Suprapubic skin (tissue), 4 donors: ENCODE measurements around the gene DUSP6. TPM values are rescaled to one million over a fixed set of nuclear protein-coding genes. Genes with fewer than 3 reads are reported as not detected.

ENCODE experiments used
- DNase-seq, 2 donors: peaks; one replicate each; pipeline ENCODE4 v3.0.0-alpha.2; 2019; ENCODE audit warnings: low spot score in 2 of 2
- H3K27ac ChIP-seq: fragments of 200-600 bp; sonication (generic); one replicate; pipeline ENCODE4 v1.5.1; 2019
- H3K27me3 ChIP-seq: fragments of 200-600 bp; sonication (generic); one replicate; pipeline ENCODE4 v1.5.1; 2019
- H3K36me3 ChIP-seq: fragments of 200-600 bp; sonication (generic); one replicate; pipeline ENCODE4 v1.5.1; 2019
- H3K4me1 ChIP-seq: fragments of 200-600 bp; sonication (generic); one replicate; pipeline ENCODE4 v1.5.1; 2019
- H3K4me3 ChIP-seq: fragments of 200-600 bp; sonication (generic); one replicate; pipeline ENCODE4 v1.5.1; 2019; ENCODE audit warnings: mild to moderate bottlenecking
- H3K9me3 ChIP-seq: fragments of 200-600 bp; sonication (generic); one replicate; pipeline ENCODE4 v1.5.1; 2019
- CTCF ChIP-seq, 2 donors: fragments of 200-600 bp in 1 of 2; fragments of 450-650 bp in 1 of 2; sonication (generic) in 1 of 2; IDR thresholded peaks; one replicate each; pipeline ENCODE4 v1.5.1; 2016 to 2019; ENCODE audit warnings: antibody characterized with exemption in 2 of 2, mild to moderate bottlenecking in 1 of 2, moderate library complexity in 1 of 2
- EP300 ChIP-seq: sonication (generic); formaldehyde crosslinking; IDR thresholded peaks from one replicate; pipeline ENCODE4 v1.6.1; 2017; ENCODE audit warnings: antibody characterized with exemption
- POLR2A ChIP-seq, 2 donors: fragments of 450-650 bp; IDR thresholded peaks; one replicate each; pipeline ENCODE4 v1.6.1; 2017; ENCODE audit warnings: antibody characterized with exemption in 2 of 2, mild to moderate bottlenecking in 2 of 2, moderate library complexity in 2 of 2
- POLR2AphosphoS5 ChIP-seq, 3 donors: sonication (generic); formaldehyde crosslinking; IDR thresholded peaks; one replicate each; pipeline ENCODE4 v1.6.1; 2017; ENCODE audit warnings: antibody characterized with exemption in 3 of 3
- WGBS: methylation state at CpG from one replicate; pipeline ENCODE4 v1.1.5; 2018; 5-methylcytosine and 5-hydroxymethylcytosine counted together
- total RNA-seq, 4 donors: library from RNA; depleted of rRNA; stranded (reverse); fragments of >200 nt; gene quantifications; one replicate each; pipeline ENCODE4 v1.1.0, GENCODE V29; 2016

Gene DUSP6
- total RNA-seq, 4 donors from 2014 or later = 50.8 to 69.2 (median 59.7) TPM

GRCh38 chr12:89316705-89317139 is 35.6 kb downstream of the DUSP6 start:
- no peaks in the 10 kb centered on the region for H3K9me3 ChIP-seq
- no peaks in the 10 kb centered on the region for H3K27me3 ChIP-seq
- peaks cover 15% of the 10 kb centered on the region for H3K4me1 ChIP-seq
- no peaks in the 10 kb centered on the region for H3K36me3 ChIP-seq
- TF ChIP-seq POLR2A (IDR thresholded peaks at IDR 0.05) (no peak), EP300 (no peak), POLR2AphosphoS5 (IDR thresholded peaks at IDR 0.05) (no peak), CTCF (IDR thresholded peaks at IDR 0.05) (no peak)
- no peak overlapping the region for H3K27ac ChIP-seq
- H3K4me3 ChIP-seq = no peak overlapping the region
- DNase-seq = no peak
- WGBS = 56% methylated on average over 4 of the region's 4 CpGs

- H3K36me3 ChIP-seq = no peaks in the 10 kb centered on the region
- no peaks in the 10 kb centered on the region for H3K27me3 ChIP-seq
- no peak overlapping the region for H3K27ac ChIP-seq
- DNase-seq = no peak
- TF ChIP-seq POLR2AphosphoS5 (IDR thresholded peaks at IDR 0.05) (no peak), POLR2A (IDR thresholded peaks at IDR 0.05) (no peak), EP300 (no peak), CTCF (IDR thresholded peaks at IDR 0.05) (no peak)
- peaks cover 8% of the 10 kb centered on the region for H3K4me1 ChIP-seq
- 83% methylated on average over 3 of the region's 3 CpGs for WGBS
- no peaks in the 10 kb centered on the region for H3K9me3 ChIP-seq
- H3K4me3 ChIP-seq = no peak overlapping the region
These were observed 38.1 kb downstream of the DUSP6 start for GRCh38 chr12:89314060-89314761.

- H3K9me3 ChIP-seq = no peaks in the 10 kb centered on the region
- no peak overlapping the region for H3K27ac ChIP-seq
- no peak for DNase-seq
- H3K27me3 ChIP-seq = no peaks in the 10 kb centered on the region
- no peaks in the 10 kb centered on the region for H3K36me3 ChIP-seq
- H3K4me3 ChIP-seq = no peak overlapping the region
- 71% methylated on average over 4 of the region's 4 CpGs for WGBS
- H3K4me1 ChIP-seq = no peaks in the 10 kb centered on the region
- no peak for TF ChIP-seq POLR2AphosphoS5 (IDR thresholded peaks at IDR 0.05)
- no peak for TF ChIP-seq POLR2A (IDR thresholded peaks at IDR 0.05)
- TF ChIP-seq EP300 = no peak
- TF ChIP-seq CTCF (IDR thresholded peaks at IDR 0.05) = no peak
These were observed 40.5 kb downstream of the DUSP6 start for GRCh38 chr12:89311703-89312293.

GRCh38 chr12:89309815-89310214 is 42.5 kb downstream of the DUSP6 start:
- 74% methylated on average over 4 of the region's 4 CpGs for WGBS
- Histone ChIP-seq H3K36me3 (no peaks in the 10 kb centered on the region), H3K9me3 (no peaks in the 10 kb centered on the region), H3K4me1 (no peaks in the 10 kb centered on the region), H3K27ac (no peak overlapping the region), H3K27me3 (no peaks in the 10 kb centered on the region), H3K4me3 (no peak overlapping the region)
- no peak for DNase-seq
- no peak for TF ChIP-seq CTCF (IDR thresholded peaks at IDR 0.05)
- no peak for TF ChIP-seq POLR2AphosphoS5 (IDR thresholded peaks at IDR 0.05)
- no peak for TF ChIP-seq EP300

- no peak for DNase-seq
- no peak for TF ChIP-seq EP300
- no peak for TF ChIP-seq CTCF (IDR thresholded peaks at IDR 0.05)
- no peak for TF ChIP-seq POLR2A (IDR thresholded peaks at IDR 0.05)
- TF ChIP-seq POLR2AphosphoS5 (IDR thresholded peaks at IDR 0.05) = no peak
- Histone ChIP-seq H3K4me1 (no peaks in the 10 kb centered on the region), H3K36me3 (no peaks in the 10 kb centered on the region), H3K27me3 (no peaks in the 10 kb centered on the region), H3K9me3 (no peaks in the 10 kb centered on the region), H3K27ac (no peak overlapping the region), H3K4me3 (no peak overlapping the region)
- 82% methylated on average over 3 of the region's 3 CpGs for WGBS
These were observed 42.9 kb downstream of the DUSP6 start for GRCh38 chr12:89309440-89309802.
